Measurements from ENCODE around the gene ARHGAP4.

ARHGAP4 gene

DNA sequence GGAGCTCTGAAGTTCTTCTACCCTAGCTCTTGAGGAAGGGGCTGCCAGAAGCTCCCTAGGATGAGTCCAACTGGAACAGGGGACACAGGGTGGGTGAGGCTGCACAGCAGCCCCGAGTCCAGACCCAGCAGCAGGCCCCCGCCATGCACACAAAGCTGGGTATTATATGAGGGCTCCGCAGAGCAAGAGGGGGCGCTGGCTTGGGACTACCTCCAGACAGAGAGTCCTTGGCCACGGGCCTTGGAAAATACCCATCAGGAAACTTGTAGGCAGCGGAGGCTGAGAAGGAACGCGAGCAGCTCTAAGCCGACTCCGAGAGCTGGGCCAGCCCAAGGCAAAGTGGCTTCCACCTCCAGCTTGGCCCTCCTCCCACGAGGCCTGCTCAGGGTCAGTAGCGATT lies 37.5 kb upstream of the ARHGAP4 start:
- TF ChIP-seq, protein P1, sequence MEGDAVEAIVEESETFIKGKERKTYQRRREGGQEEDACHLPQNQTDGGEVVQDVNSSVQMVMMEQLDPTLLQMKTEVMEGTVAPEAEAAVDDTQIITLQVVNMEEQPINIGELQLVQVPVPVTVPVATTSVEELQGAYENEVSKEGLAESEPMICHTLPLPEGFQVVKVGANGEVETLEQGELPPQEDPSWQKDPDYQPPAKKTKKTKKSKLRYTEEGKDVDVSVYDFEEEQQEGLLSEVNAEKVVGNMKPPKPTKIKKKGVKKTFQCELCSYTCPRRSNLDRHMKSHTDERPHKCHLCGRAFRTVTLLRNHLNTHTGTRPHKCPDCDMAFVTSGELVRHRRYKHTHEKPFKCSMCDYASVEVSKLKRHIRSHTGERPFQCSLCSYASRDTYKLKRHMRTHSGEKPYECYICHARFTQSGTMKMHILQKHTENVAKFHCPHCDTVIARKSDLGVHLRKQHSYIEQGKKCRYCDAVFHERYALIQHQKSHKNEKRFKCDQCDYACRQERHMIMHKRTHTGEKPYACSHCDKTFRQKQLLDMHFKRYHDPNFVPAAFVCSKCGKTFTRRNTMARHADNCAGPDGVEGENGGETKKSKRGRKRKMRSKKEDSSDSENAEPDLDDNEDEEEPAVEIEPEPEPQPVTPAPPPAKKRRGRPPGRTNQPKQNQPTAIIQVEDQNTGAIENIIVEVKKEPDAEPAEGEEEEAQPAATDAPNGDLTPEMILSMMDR (IDR thresholded peaks at IDR 0.05; ENCODE audit: borderline replicate concordance, control extremely low read depth, extremely low read depth, insufficient read depth, missing control alignments), result no peak
- in situ Hi-C loops (cut with MboI; ENCODE audit: low sequenced_read_pairs, unreplicated experiment), result no loop called here
- no peak for DNase-seq (ENCODE audit: low spot score)

DNA sequence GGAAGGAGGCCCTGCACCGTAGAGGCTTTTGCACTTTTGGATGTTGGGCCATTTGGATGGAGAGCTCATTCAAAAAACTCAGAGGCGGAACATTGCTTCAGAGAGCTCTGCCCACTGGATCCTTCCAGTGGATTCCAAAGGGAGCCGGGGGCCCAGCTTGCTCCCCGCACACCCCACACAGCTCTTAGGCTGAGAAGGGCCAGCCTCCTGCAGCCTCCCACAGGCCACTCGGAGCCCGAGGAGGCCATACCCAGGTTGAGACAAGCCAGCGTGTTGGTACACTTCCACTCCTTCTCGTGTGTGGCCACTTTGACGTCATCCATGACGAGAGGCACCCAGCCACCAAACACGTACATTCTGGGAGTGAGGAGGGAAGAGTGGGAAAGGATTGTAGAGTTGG lies 35.2 kb upstream of the ARHGAP4 start:
- DNase-seq (ENCODE audit: low spot score), result no peak
- TF ChIP-seq, protein P1 (IDR thresholded peaks at IDR 0.05; ENCODE audit: borderline replicate concordance, control extremely low read depth, extremely low read depth, insufficient read depth, missing control alignments), result no peak
- in situ Hi-C loops (cut with MboI; ENCODE audit: low sequenced_read_pairs, unreplicated experiment), result no loop called here

DNA sequence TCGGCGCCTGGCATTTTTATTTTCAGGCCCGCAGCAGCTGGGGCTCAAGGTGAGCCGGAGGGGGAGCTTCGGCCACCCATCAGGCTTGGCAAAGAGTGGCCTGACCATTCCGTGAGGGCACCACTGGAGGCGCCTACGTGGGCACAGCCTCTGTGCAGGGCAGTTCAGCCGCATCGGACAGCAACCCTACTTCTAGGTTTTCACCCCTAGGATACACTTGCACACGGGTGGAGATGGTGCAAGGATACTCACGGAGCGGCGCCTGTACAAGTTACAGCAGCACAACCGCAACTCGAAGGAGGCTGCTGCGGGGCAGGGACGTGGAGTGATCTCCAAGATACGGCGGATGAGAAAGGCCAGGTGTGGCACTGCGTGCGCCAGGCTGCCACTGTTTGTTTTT lies 34.7 kb upstream of the ARHGAP4 start:
- DNase-seq (ENCODE audit: low spot score), result no peak
- in situ Hi-C loops (cut with MboI; ENCODE audit: low sequenced_read_pairs, unreplicated experiment), result no loop called here
- TF ChIP-seq, protein P1 (IDR thresholded peaks at IDR 0.05; ENCODE audit: borderline replicate concordance, control extremely low read depth, extremely low read depth, insufficient read depth, missing control alignments), result no peak

DNA sequence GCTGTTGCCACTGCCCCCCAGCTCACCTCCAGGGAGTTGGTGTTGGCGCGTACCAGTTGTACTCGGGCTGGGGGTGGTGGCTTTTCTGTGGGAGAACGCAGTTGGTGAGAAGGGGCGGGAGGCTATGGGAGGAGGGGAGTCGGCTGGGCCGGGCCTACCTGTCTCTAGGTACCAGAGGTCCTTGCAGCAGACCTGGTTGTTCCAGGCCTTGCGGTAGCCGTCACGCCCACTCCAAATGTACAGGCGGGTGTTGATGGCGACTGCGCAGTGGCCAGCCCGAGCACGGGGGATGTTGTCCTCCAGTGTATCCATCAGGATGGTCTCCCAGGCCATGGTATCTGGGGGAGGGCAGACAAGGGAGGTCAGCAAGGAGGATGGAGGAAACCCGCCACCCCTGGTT lies 34.0 kb upstream of the ARHGAP4 start:
- in situ Hi-C loops (cut with MboI; ENCODE audit: low sequenced_read_pairs, unreplicated experiment), result no loop called here
- TF ChIP-seq, protein P1 (IDR thresholded peaks at IDR 0.05; ENCODE audit: borderline replicate concordance, control extremely low read depth, extremely low read depth, insufficient read depth, missing control alignments), result no peak
- no peak for DNase-seq (ENCODE audit: low spot score)

DNA sequence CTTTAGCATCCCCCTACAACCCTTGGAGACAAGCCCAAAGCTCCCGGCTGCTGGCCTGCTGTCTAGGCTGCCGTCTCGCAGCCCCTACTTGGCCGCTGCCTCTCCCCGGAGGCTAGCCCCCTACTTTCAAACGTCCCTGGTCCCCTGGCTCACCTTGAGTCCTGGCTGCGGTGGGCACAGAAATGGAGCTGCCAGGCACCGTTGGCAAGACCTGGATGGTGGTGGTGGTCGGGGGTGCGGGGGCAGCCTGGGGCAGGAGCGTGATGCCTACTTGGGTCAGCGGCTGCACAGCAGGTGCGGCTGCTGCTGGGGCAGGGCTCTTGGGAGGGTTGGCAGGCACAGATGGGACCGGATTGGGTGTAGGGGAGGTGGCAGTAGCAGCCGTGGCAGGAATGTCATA lies 33.6 kb upstream of the ARHGAP4 start:
- in situ Hi-C loops (cut with MboI; ENCODE audit: low sequenced_read_pairs, unreplicated experiment), result no loop called here
- no peak for DNase-seq (ENCODE audit: low spot score)
- TF ChIP-seq, protein P1 (IDR thresholded peaks at IDR 0.05; ENCODE audit: borderline replicate concordance, control extremely low read depth, extremely low read depth, insufficient read depth, missing control alignments), result no peak

DNA sequence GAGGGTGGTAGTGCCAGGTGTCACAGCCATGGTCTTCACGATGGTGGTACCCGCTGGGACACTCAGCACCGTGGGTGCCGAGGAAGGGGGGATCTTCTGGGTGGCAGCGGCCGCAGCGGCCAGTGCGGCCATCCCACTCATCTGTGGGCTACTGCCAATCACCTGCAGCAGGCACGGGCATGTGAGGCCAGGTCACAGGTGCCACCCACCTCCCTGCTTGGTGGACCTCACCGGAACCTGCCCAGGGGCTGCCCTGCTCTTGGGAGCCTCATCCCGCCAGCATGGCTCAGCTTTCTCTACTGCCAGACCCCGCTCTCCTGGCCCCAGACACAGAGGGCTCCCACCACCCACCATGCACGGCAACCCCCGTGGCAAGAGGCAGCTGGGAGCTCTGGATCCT lies 32.5 kb upstream of the ARHGAP4 start:
- in situ Hi-C loops (cut with MboI; ENCODE audit: low sequenced_read_pairs, unreplicated experiment), result no loop called here
- TF ChIP-seq, protein P1 (IDR thresholded peaks at IDR 0.05; ENCODE audit: borderline replicate concordance, control extremely low read depth, extremely low read depth, insufficient read depth, missing control alignments), result no peak
- DNase-seq (ENCODE audit: low spot score), result no peak

DNA sequence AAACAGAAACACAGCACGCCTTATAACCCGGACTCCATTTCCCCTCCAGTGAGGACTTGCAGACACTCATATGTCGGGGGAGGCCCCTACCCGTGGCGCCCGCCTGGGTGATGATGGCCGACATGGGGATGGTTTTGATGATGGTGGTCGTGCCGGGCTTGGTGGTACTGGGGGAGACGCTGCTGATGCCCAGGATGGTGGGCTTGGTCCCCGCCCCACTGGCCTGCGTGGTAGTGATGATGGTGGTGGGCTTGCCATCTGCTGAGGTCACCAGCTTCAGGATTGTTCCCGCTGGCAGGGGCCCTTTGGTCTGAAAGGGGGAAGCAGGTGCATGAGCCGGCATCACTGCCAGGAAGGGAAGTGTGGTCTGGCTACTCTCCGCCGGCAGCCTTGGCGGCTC lies 31.2 kb upstream of the ARHGAP4 start:
- TF ChIP-seq, protein P1 (IDR thresholded peaks at IDR 0.05; ENCODE audit: borderline replicate concordance, control extremely low read depth, extremely low read depth, insufficient read depth, missing control alignments), result no peak
- no peak for DNase-seq (ENCODE audit: low spot score)
- in situ Hi-C loops (cut with MboI; ENCODE audit: low sequenced_read_pairs, unreplicated experiment), result no loop called here
